ENCODE measurements around the gene CDKN2B-AS1.
A peak's percentile ranks its signal among the peaks of the same experiment; 100 is the strongest.

CDKN2B-AS1 gene

GRCh38 chr9:22008384-22008716 lies 13.8 kb downstream of the CDKN2B-AS1 start:
- no peak for DNase-seq

DNA sequence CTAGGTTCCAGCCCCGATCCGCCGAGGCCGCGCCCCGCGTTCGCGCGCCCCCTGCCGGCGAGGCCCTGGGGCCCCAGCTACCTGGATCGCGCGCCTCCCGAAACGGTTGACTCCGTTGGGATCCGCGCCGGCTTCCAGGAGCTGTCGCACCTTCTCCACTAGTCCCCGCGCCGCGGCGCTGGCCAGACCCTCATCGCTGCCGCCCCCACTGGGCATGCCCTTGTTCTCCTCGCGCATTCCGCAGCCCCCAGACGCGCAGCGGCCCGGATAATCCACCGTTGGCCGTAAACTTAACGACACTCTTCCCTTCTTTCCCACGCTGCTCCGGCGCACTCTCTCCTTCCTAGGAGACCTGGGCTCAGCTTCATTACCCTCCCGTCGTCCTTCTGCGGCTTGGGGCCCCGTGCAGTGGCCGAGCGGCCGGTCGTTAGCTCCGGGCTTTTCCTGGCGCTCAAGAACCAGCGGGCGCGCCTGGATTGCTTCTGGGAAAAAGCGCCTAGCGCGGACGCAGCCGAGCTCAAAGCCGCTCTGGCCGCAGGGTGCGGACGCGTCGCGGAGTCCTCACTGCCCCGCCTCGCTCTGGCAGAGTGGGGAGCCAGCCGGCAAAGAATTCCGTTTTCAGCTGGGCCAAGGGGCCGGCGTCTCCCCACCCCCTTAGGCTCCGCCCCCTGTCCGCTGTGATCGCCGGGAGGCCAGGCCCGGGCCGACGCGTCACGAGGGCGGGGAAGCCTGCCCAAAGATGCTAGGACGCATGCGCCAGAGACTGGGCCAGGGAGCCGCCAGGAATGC lies 14.3 kb downstream of the CDKN2B-AS1 start, which contains the start of gene CDKN2B:
TSS of gene CDKN2B (minus strand) at position 589 of the 789 bp plus-strand sequence. CDS start at position 237, 352 bp downstream.
- peak; percentile 96 to 98 (median 97) for DNase-seq

DNA sequence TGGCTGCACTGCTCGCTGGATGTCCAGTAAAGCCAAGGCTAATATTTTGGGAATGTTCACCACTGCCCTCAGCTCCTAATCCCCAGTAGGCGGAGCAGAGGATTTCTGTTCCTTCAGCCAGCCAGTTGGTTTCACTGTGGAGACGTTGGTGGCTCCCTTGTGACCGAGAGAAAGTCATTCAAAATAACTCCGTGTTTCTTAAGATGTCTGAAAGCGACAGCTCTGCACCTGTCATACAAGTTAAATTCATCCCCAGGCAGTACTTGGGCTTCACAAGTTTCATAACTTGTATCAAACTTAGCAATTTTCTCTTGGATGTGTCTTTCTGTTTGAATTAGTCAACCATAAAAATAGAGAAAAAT lies 14.9 kb downstream of the CDKN2B-AS1 start:
- DNase-seq: no peak

- peak in 2 of 4 experiments; percentile 33 to 37 for DNase-seq
These were observed 16.5 kb downstream of the CDKN2B-AS1 start for GRCh38 chr9:22010866-22011625.

DNA sequence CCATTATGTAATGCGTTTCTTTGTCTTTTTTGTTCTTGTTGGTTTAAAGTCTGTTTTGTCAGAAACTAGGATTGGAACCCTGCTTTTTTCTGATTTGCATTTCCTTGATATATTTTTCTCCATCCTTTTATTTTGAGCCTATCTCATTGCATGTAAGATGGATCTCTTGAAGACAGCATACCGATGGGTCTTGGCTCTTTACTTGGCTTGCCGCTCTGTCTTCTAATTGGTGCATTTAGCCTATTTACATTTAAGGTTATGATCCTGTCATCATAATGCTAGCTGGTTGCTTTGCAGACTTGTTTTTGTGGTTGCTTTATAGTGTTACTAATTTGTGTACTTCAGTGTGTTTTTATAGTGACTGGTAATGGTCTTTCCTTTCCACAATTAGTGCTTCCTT lies 27.8 kb downstream of the CDKN2B-AS1 start:
- no peak for DNase-seq

GRCh38 chr9:22026696-22027095 lies 32.1 kb downstream of the CDKN2B-AS1 start:
- peak in 3 of 4 experiments; percentile 21 to 22 (median 22) for DNase-seq

- DNase-seq: no peak
These were observed 33.8 kb downstream of the CDKN2B-AS1 start for GRCh38 chr9:22028394-22028793.

DNA sequence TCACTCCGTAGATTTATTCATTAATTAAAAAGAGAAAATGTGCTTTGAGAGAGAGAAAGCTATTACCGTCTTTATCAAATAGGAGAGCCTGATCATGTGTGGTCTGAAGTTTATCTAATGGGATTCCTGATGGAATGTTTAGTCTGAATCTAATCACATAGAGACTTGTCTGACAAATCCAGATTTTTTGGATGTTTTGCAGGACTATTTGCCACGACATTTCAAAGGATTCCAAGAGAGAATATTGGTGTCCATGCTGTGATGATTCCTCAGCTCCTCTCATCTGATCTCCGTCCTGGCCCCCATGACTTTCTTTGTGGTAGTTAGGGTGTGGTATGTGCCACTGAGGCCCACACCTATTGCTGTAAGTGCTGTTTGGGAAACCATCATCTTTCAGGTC lies 34.6 kb downstream of the CDKN2B-AS1 start:
- DNase-seq: no peak

DNA sequence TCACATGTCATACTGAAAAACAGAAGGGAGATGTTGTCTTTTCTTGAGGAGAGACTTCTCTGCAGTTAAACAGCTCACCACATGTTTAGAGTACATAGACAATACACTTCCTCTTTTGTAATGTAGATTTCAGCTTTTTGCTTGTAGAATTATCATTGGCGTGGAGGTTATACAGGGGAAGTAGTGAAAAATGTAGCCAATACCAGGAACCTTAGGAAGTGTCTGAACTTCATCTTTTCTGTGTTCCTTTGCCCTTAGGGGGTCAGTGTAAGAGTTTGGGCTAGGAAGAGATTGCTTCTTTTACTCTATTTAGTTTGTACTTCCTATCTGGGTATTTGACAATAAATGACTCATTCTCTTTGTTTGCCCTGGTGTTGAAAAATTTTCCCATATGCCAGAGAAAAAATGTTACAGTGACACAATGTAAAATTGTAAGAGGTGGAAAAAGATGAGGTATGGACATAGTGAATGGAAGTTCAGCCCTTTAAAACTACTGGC lies 35.6 kb downstream of the CDKN2B-AS1 start:
- DNase-seq: peak; percentile 58 to 93 (median 78)

DNA sequence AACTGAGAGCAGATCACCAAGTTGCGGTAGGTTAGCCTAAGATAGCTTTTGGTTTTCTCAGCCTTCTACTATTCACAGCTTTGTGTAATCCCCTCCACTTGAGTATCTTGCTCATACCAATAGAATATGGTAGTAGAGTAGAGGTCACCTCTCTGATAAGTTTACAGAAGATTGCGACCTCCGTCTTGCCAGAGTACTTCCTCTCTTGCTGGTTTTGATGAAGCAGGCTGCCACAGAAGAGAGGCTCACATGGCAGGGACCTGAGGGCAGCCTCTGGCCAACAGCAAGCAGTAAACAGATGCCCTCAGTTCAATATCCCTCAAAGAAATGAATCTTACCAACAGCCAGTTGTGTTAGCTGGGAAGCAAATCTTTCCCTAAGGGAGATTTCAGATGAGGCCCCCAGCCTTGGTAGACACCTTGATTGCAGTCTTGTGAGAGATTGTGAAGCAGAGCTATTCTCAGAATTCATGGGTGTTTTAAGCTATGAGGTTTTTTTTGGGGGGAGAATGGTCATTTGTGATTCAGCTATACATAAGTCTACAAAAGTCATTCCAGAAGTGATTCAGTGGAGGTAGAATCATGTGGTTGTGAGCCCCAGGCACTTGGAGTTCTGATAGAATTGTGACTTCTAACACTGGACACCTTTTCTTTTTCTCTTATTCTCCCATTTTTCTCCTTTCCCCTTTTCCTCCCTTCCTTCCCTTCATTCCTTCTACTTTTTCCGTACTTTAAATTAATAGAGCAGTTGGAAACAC lies 37.2 kb downstream of the CDKN2B-AS1 start:
- DNase-seq: peak; percentile 21 to 59 (median 44)

DNA sequence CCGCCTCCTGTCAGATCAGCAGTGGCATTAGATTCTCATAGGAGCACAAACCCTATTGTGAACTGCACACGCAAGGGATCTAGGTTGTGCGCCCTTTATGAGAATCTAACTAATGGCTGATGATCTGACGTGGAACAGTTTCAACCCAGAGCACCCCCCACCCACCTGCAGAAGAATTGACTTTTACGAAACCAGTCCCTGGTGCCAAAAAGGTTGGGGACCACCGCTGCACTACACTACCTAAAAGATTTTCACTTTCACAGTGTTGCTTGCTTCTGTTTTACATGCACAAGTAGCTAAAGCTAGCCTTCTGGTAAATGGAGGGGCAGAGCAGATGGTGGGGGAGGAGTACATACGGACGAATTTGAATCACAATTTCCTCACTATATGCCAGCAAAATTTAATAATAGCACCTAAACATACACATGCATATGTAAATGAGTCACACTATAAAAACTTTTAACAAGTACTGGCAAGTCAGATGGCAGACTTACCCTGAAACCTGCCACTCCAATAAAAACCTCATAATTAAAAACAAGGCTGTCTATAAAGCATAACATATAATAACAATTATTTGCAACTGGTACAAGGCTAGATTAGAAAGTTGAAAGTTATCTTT lies 38.5 kb downstream of the CDKN2B-AS1 start:
- DNase-seq: no peak

DNA sequence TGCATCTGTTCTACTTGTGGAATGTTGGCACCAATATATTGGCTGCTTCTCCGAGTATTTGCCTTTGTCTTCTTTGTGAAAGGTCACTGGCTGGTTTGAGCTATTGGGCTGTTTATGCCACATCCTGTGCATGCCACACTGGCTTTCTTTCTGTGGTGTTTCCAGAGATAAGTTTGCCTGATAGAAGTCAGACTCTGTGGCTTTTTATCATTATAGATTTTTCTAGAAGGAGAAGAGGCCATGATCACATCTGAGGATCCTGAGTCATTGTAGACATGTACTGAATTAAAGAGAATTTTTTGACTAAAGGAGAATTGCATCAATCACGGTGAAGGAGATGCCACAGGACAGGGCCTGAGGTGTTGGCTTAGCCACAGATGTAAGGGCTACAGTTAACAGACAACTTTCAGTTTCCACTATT lies 41.0 kb downstream of the CDKN2B-AS1 start:
- no peak for DNase-seq

- DNase-seq: no peak
These were observed 42.5 kb downstream of the CDKN2B-AS1 start for GRCh38 chr9:22036866-22037626.

- DNase-seq: peak; percentile 13 to 67 (median 40)
These were observed 43.5 kb downstream of the CDKN2B-AS1 start for GRCh38 chr9:22037954-22038690.

DNA sequence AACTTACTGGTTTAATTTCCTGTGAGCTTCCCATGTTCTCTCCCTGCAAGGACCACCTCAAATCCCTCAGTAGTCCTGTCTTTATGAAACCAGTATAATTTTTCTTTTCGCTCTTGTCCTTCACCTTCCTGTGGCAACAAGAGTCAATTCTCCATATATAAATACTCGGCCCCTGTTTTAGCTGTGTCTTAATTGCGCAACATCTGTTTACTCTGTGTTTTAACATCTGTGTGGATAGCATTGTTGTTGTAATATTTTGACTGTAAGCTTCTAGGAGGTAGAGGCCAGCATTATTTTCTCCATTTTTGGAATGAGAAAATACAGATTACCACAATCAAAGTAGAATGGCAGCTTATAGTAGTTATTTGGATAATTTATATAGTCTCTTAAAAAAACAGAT lies 44.7 kb downstream of the CDKN2B-AS1 start:
- DNase-seq: peak in 2 of 4 experiments; percentile 15 to 36

- no peak for DNase-seq
These were observed 46.2 kb downstream of the CDKN2B-AS1 start for GRCh38 chr9:22040760-22041159.

DNA sequence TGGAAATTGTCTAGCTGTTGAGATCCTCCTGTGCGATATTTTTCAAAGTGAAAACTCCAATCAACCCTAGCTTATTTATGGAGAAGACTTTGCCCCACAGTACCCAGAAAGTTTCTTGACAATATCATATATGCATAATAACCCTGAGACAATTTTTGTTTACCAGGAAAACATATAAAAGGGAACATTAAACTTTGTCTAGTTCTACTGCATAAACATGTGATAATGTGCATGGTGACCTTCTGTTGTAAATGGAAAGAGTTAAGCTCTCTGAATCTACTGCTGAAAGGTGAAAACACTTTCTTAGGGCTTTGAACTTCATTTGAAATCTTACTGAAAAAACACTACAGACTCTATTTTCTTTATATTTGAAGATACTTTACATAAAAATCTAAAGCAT lies 46.8 kb downstream of the CDKN2B-AS1 start:
- no peak for DNase-seq

DNA sequence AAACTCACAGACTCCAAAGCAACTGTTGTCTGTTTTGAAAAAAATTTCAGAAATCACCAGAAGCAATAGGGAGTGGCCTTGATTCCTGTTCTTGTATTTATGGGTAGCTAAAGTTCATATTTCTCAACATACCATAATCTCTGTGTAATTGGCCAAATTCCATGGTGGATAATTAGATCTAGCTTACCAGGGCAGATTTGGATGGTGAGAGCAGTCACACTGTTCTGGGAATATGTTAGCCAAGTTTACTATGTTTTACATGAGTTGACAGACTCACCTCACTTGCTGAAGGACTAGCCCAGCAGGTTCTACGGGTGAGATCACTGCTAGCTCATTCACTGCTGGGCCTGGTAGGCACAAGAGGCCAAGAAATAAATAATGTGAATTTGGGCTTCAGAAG lies 47.2 kb downstream of the CDKN2B-AS1 start:
- DNase-seq: no peak

- no peak for DNase-seq
These were observed 49.3 kb downstream of the CDKN2B-AS1 start for GRCh38 chr9:22043928-22044327.

DNA sequence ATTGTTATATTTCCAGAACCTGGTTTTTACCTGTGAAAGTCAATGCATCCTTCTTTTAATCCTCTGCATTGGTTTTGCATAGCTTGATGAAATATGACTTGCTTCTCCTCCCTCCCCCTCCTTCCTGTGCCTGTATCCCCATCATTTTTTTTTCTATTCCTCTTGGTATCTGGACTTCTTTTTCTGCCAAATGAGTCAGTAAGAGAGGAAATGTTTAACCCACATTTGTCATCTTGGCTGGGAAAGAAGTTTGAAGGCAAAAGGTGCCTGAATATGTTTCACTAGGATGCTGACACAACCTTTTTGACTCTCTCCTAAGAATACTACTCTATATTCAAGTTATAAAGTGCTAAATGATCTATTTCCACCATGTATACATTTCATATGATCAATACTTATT lies 50.0 kb downstream of the CDKN2B-AS1 start:
- DNase-seq: peak in 2 of 4 experiments; percentile 17 to 38

- DNase-seq: no peak
These were observed 50.8 kb downstream of the CDKN2B-AS1 start for GRCh38 chr9:22045423-22045822.
